HepG2 (cell line): ENCODE measurements around the gene PPP2R5D. TPM values are rescaled to one million over a fixed set of nuclear protein-coding genes. Genes with fewer than 3 reads are reported as not detected.

Source experiments
- CEBPB ChIP-seq: IDR thresholded peaks from 2 replicates; pipeline ENCODE4 v1.6.1; 2011; ENCODE audit warnings: low read depth, low read length, improper control_type of control experiment, borderline replicate concordance
- DZIP1 ChIP-seq: sonication (generic); formaldehyde crosslinking; IDR thresholded peaks from 2 replicates; pipeline ENCODE4 v1.5.0; 2020; ENCODE audit warnings: mild to moderate bottlenecking, missing genetic modification reagents
- HDAC2 ChIP-seq: sonication (generic); formaldehyde crosslinking; IDR thresholded peaks from 2 replicates; pipeline ENCODE4 v1.4.0; 2020; ENCODE audit warnings: missing genetic modification reagents
- KAT7 ChIP-seq: IDR thresholded peaks from 2 replicates; pipeline ENCODE4 v1.6.1; 2018; ENCODE audit warnings: borderline replicate concordance, missing compliant biosample characterization
- NFYC ChIP-seq: IDR thresholded peaks from 2 replicates; pipeline ENCODE4 v1.6.1; 2016; ENCODE audit warnings: missing genetic modification reagents, missing compliant biosample characterization
- THAP7 ChIP-seq: sonication (generic); formaldehyde crosslinking; IDR thresholded peaks from 2 replicates; pipeline ENCODE4 v1.8.1; 2023; ENCODE audit warnings: mild to moderate bottlenecking, missing genetic modification reagents
- ZBTB25 ChIP-seq: IDR thresholded peaks from 2 replicates; pipeline ENCODE4 v1.6.1; 2018; ENCODE audit warnings: missing genetic modification reagents
- ZBTB7A ChIP-seq: sonication (generic); formaldehyde crosslinking; IDR thresholded peaks from 2 replicates; pipeline ENCODE4 v1.8.0; 2022; ENCODE audit warnings: mild to moderate bottlenecking, missing genetic modification reagents
- ZNF142 ChIP-seq: sonication (generic); formaldehyde crosslinking; IDR thresholded peaks from 2 replicates; pipeline ENCODE4 v1.4.0; 2020; ENCODE audit warnings: missing genetic modification reagents
- ZNF367 ChIP-seq: sonication (generic); formaldehyde crosslinking; IDR thresholded peaks from 2 replicates; pipeline ENCODE4 v1.4.0; 2020; ENCODE audit warnings: missing genetic modification reagents, borderline replicate concordance
- ZNF460 ChIP-seq: sonication (generic); formaldehyde crosslinking; IDR thresholded peaks from 2 replicates; pipeline ENCODE4 v1.5.1; 2020; ENCODE audit warnings: missing genetic modification reagents, mild to moderate bottlenecking, borderline replicate concordance
- ZNF503 ChIP-seq: sonication (generic); formaldehyde crosslinking; IDR thresholded peaks from 2 replicates; pipeline ENCODE4 v1.4.0; 2020; ENCODE audit warnings: missing genetic modification reagents
- polyA plus RNA-seq, 8 experiments: library from polyadenylated mRNA; depleted of rRNA in 3 of 8; stranded (reverse) in 7 of 8; unstranded in 1 of 8; fragments of >200 nt; fragmentation: Illumina TruSeq in 4 of 8; extraction: Trizol in 4 of 8; gene quantifications; 2 replicates each; pipeline versions ENCODE4 v1.2.1 to v1.2.3, GENCODE V29; 2011 to 2016; ENCODE audit warnings: low read depth in 4 of 8, missing spikeins in 1 of 8, mixed read lengths in 1 of 8; ENCODE audit not compliant: insufficient read depth in 1 of 8
- total RNA-seq, 5 experiments: library from RNA; depleted of rRNA; stranded (reverse); fragments of >200 nt; fragmentation: Illumina TruSeq; extraction: Trizol; gene quantifications; 2 replicates each; pipeline ENCODE4 v1.2.3, GENCODE V29; 2016; ENCODE audit warnings: low read depth in 1 of 5

The PPP2R5D gene
- total and polyA plus RNA-seq, 2 of the 13 experiments (the other 11 are each of a cell fraction or from before 2014, with no cell fraction given) = 53.7 to 60.4 TPM

- TF ChIP-seq NFYC (CRISPR knock-in tag) (peak; percentile 90), ZBTB7A (CRISPR knock-in tag) (no peak), ZNF367 (CRISPR knock-in tag) (no peak), CEBPB (no peak), THAP7 (CRISPR knock-in tag) (no peak), DZIP1 (CRISPR knock-in tag) (no peak), ZNF460 (CRISPR knock-in tag) (no peak), HDAC2 (CRISPR knock-in tag) (peak; percentile 17; the same call in 1 of the 2 replicates), KAT7 (CRISPR knock-in tag) (no peak), ZNF142 (CRISPR knock-in tag) (peak; percentile 91), ZNF503 (CRISPR knock-in tag) (0 out of 2 replicates have a peak, but pooled peaks have one; percentile 22), ZBTB25 (CRISPR knock-in tag) (0 out of 2 replicates have a peak, but pooled peaks have one; percentile 52)
Measured at GRCh38 chr6:42984001-42984923, at the start of gene PPP2R5D (continued).
